ENCODE data around the gene GALNT10.

- no peak for TF ChIP-seq CTCF (IDR thresholded peaks at IDR 0.05)
- TF ChIP-seq ZFX (IDR thresholded peaks at IDR 0.05; ENCODE audit: borderline replicate concordance) = no peak
Measured at GRCh38 chr5:154356020-154356655, 165.6 kb downstream of the GALNT10 start.
